NCI-H128 (cell line): Measurements from ENCODE around the gene GPR55.

ENCODE experiments used
- DNase-seq: peaks from one replicate; lab custom pipeline; 2025; ENCODE audit not compliant: unreplicated experiment; lab: John Stamatoyannopoulos, UW

GPR55 gene

GRCh38 chr2:230935130-230935430 lies 10.0 kb upstream of the GPR55 start:
- DNase-seq = no peak

- no peak for DNase-seq
Measured at GRCh38 chr2:230934231-230935129, 9.4 kb upstream of the GPR55 start.

DNA sequence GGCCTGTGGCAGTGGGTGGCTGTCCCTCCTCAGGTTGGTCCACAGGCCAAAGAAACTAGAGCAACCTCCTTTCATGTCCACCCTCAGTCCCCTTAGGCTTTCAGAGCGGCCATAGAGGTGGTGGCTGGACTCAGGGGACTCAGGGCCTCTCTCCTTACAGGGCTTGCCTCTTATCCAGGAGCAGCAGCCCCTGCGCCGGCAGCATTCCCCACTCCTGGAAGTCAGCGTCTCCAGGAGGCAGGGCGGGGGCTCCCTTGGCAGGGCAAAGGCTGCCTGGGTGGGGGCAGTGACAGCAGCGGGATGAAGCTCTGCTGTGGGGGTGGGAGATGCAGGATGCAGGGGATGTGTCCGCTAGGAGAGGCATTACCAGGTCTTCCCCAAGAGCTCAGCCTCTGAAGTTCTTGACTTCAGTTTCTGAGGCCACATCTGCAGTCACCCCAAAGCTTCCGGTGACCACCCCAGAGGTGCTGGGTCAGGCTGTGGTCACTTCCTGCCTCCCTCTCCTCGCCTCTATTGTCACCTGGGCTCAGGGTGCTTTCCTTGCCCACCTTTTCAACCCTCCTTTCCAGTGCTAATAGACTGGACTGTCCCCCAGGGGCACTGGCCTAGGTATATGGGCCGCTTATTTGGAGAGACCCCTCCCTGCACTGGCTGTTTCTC lies 8.6 kb upstream of the GPR55 start:
- no peak for DNase-seq

GRCh38 chr2:230932556-230933511 lies 7.8 kb upstream of the GPR55 start:
- DNase-seq = no peak

DNA sequence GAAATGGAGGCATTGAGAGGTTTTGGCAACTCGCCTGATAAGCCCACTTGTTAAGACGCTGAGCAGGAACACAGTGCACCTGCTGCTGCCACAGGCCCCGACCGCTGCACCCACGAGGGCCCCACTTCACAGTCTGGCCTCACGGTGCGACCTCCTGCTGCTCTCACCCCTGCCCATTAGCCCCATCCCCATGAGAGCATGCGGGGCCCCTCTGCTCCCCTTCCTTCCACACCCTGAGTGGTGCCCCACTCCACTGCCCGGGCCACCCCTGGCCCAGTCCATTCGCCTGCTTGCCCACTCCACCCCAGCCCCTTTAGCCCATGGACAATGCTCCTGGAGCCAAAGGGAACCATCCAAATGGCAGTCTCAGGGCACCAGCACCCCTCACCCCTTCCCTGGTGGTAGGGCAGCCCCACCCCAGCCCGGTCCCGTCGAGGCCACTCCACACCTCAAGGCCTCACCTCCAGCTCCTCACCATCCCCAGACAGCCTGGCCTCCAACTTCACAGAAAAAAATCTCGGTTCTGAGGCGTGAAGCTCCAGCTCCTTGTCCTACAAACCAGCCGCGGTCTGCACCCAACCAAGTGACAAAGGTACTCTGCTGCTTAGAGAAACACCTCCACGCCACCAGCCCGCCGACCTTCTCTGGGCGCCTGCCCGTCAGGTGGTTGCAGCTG lies 6.7 kb upstream of the GPR55 start:
- DNase-seq = no peak

DNA sequence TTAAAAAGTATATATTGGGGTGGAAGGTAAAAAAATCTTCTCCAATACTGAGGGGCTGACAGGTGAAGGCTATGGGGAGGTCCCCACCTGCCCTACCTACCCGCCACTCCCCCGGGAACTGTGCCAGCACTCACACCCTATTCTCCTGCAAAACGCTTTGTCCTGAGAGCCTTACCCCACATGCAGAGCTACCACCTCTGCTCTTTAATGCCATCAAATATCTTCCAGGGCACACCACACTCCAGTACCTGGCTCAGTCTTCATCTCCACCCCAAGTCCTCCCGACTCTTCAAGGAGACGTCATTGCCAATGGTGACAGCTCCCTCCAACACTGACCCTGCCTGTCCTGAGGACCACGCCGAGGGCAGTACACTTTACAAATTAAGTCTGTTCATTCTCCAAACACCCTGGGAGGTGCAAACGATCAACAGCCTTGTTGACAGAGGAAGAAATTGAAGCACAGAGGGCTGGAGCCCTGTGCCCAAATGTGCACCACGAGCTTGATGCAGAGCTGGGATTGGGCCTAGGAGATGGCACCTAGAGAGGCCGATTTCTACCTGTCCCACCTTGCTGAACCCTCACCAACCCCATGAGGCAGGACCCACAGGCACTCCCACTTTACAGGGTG lies 6.0 kb upstream of the GPR55 start:
- DNase-seq = no peak

GRCh38 chr2:230930149-230930780 lies 5.2 kb upstream of the GPR55 start:
- DNase-seq = no peak

- no peak for DNase-seq
Measured at GRCh38 chr2:230929381-230930148, 4.5 kb upstream of the GPR55 start.

- no peak for DNase-seq
Measured at GRCh38 chr2:230928701-230929380, 3.8 kb upstream of the GPR55 start.

GRCh38 chr2:230927711-230928341 lies 2.8 kb upstream of the GPR55 start:
- no peak for DNase-seq

- DNase-seq = no peak
Measured at GRCh38 chr2:230925879-230926765, 1.1 kb upstream of the GPR55 start.

DNA sequence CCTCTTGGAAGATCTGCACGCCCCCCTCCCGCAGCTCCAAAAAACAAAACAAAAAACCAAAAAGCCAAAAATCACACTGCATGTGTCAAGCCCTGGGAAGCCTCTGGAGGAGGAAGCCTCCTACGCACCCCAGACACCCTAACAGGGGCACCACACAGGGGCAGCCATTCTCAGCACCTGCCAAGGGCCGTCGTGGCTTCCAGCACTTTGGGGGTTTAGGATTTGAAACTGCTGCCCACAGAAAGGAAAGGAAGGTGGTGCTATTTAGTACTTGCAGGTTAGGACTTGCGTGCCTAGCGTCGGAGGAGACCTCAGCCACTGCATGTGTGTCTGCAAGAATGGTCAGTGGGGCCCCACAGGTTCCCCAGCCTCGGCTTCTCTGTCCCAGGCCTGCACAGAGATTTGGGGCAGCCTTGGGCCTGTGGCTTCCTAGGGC lies 419 bp upstream of the GPR55 start:
- no peak for DNase-seq

- no peak for DNase-seq
Measured at GRCh38 chr2:230924092-230924469, 961 bp downstream of the GPR55 start.

DNA sequence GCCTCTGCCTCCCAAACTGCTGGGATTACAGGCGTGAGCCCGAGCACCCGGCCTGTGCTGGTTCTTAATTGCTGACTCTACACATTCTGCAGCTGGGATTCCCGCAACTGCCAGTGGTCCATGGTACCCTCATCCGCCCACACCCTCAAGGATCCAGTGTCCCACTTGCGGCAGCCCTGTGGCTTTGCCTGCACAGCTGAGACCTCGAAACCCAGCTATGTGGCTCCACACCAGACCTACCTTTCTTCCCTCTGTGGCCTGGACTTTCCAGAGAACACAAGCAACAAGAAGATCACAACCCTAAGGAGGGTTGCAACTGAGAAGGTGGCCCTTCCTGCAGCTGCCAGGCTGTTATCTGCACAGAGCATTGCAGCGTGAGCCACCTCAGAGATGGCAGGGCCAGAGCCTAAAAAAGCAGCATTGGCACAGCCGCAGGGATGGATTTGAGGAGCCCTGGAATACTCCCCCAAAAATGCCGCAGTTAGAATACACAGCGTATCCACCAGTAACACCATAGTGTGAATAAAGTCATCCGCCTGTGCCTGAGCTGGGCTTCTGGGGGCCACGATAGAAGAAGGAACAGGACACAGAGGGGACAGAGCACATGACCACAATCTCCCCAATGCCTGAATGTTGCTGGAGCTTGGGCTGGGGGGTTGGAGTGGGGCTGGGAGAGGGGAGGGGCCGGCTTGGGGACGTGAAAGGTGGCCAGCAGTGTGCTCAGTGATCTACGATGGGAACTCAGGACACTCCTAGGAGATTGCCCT lies 1.9 kb downstream of the GPR55 start:
- DNase-seq = no peak

- DNase-seq = no peak
Measured at GRCh38 chr2:230921806-230922595, 3.0 kb downstream of the GPR55 start.

- DNase-seq = no peak
Measured at GRCh38 chr2:230920167-230920566, 4.9 kb downstream of the GPR55 start.
